Naive thymus-derived CD4-positive, alpha-beta T cell (primary cell): ENCODE results near the gene MARK1. TPM values are rescaled to one million over a fixed set of nuclear protein-coding genes. Genes with fewer than 3 reads are reported as not detected.

Source experiments
- ATAC-seq: fragments of 150-1000 bp; cut with Tn5 transposase; 2 replicates; pipeline ENCODE4 v1.10.0; 2021; ENCODE audit warnings: mild to moderate bottlenecking, moderate library complexity
- CTCF ChIA-PET: fragments of 350-600 bp; sonication (Branson Sonifier 250); formaldehyde crosslinking; loops from one replicate; lab custom pipeline; 2021; ENCODE audit warnings: antibody characterized with exemption; lab: Charles Lee
- POLR2A ChIA-PET: fragments of 350-600 bp; sonication (Branson Sonifier 250); formaldehyde crosslinking; loops from one replicate; lab custom pipeline; 2021; ENCODE audit warnings: antibody characterized with exemption, inconsistent platforms; lab: Charles Lee
- DNase-seq, 9 donors: peaks; one replicate each; pipeline versions ENCODE4 v3.0.0 to v3.0.0-alpha.2; 2020 to 2022; ENCODE audit warnings: mixed read lengths in 1 of 9
- H3K27ac ChIP-seq: one replicate; pipeline ENCODE4 v1.7.0; 2013; ENCODE audit warnings: mild to moderate bottlenecking, low read depth, low read length, moderate library complexity
- H3K27me3 ChIP-seq, 2 donors: one replicate each; pipeline ENCODE4 v1.7.0; 2013; ENCODE audit warnings: low read length in 2 of 2, mild to moderate bottlenecking in 2 of 2, moderate library complexity in 2 of 2; ENCODE audit not compliant: control insufficient read depth in 2 of 2, insufficient read depth in 2 of 2
- H3K36me3 ChIP-seq, 3 experiments: 1 replicate in 2 of 3; 2 replicates in 1 of 3; pipeline ENCODE4 v1.7.0; 2013; ENCODE audit warnings: low read length in 3 of 3, mild to moderate bottlenecking in 3 of 3, moderate library complexity in 1 of 3; ENCODE audit not compliant: insufficient read depth in 3 of 3, control insufficient read depth in 2 of 3
- H3K4me1 ChIP-seq, 2 donors: one replicate each; pipeline ENCODE4 v1.7.0; 2013; ENCODE audit warnings: low read length in 2 of 2, mild to moderate bottlenecking in 2 of 2, moderate library complexity in 1 of 2; ENCODE audit not compliant: control insufficient read depth in 2 of 2, insufficient read depth in 2 of 2
- H3K4me3 ChIP-seq: 2 replicates; pipeline ENCODE4 v1.7.0; 2013; ENCODE audit warnings: mild to moderate bottlenecking, low read length
- H3K9me3 ChIP-seq, 3 experiments: 1 replicate in 2 of 3; 2 replicates in 1 of 3; pipeline ENCODE4 v1.7.0; 2013; ENCODE audit warnings: low read length in 3 of 3; ENCODE audit not compliant: control insufficient read depth in 2 of 3
- H3K27ac Mint-ChIP-seq, 9 donors: one replicate each; pipeline ENCODE4 v1.8.0; 2020 to 2022; ENCODE audit warnings: mixed read lengths in 9 of 9, mild to moderate bottlenecking in 8 of 9, moderate library complexity in 5 of 9, inconsistent platforms in 2 of 9
- H3K27me3 Mint-ChIP-seq, 5 donors: one replicate each; pipeline ENCODE4 v1.8.0; 2021 to 2022; ENCODE audit warnings: mixed read lengths in 5 of 5, mild to moderate bottlenecking in 1 of 5
- H3K36me3 Mint-ChIP-seq, 5 donors: one replicate each; pipeline ENCODE4 v1.8.0; 2020 to 2022; ENCODE audit warnings: mixed read lengths in 5 of 5, mild to moderate bottlenecking in 3 of 5, inconsistent platforms in 1 of 5
- H3K4me1 Mint-ChIP-seq, 7 donors: one replicate each; pipeline ENCODE4 v1.8.0; 2020 to 2022; ENCODE audit warnings: mixed read lengths in 7 of 7, mild to moderate bottlenecking in 3 of 7, inconsistent platforms in 1 of 7
- H3K4me3 Mint-ChIP-seq, 10 donors: one replicate each; pipeline ENCODE4 v1.8.0; 2020 to 2022; ENCODE audit warnings: mild to moderate bottlenecking in 10 of 10, mixed read lengths in 10 of 10, moderate library complexity in 6 of 10, inconsistent platforms in 2 of 10
- H3K9me3 Mint-ChIP-seq, 11 donors: one replicate each; pipeline ENCODE4 v1.8.0; 2020 to 2022; ENCODE audit warnings: mixed read lengths in 11 of 11, mild to moderate bottlenecking in 4 of 11, inconsistent platforms in 1 of 11, moderate library complexity in 1 of 11
- intact Hi-C, 2 donors: fragments of 100-400 bp; cut with micrococcal nuclease; formaldehyde crosslinking; loops; one replicate each; pipeline ENCODE4 v1.15.1; 2023
- polyA plus RNA-seq, 2 donors: library from polyadenylated mRNA; unstranded; fragments of 300-500 nt; fragmentation: Illumina TruSeq; gene quantifications; one replicate each; pipeline ENCODE4 v1.2.3, GENCODE V29; 2021
- total RNA-seq, 6 experiments: library from RNA in 5 of 6; stranded (reverse) in 5 of 6; gene quantifications; 1 replicate in 5 of 6; 2 replicates in 1 of 6; pipeline ENCODE4 v1.2.3 and lab custom pipeline; 2021 to 2026

The MARK1 gene
- total and polyA plus RNA-seq, 7 experiments from 2014 or later: not detected

GRCh38 chr1:220527279-220527907, 543 bp upstream of the MARK1 start:
- Mint-ChIP-seq H3K4me1 (peaks cover 8 to 21% (median 16%) of the 10 kb centered on the region in 7 donors), H3K9me3 (peaks cover 0 to 8% (median 0%) of the 10 kb centered on the region in 11 donors), H3K27me3 (peaks cover 70 to 76% (median 74%) of the 10 kb centered on the region in 5 donors), H3K4me3 (peak overlapping the region; percentile 78 to 89 (median 87)), H3K27ac (no peak overlapping the region), H3K36me3 (peaks cover 0 to 5% (median 3%) of the 10 kb centered on the region in 5 donors)
- ATAC-seq: no peak
- no peaks in the 10 kb centered on the region for H3K36me3 ChIP-seq
- POLR2A ChIA-PET: no interaction called here
- no peaks in the 10 kb centered on the region for H3K9me3 ChIP-seq
- no peak for DNase-seq
- peaks cover 0 to 4% of the 10 kb centered on the region in 2 donors for H3K4me1 ChIP-seq
- H3K27me3 ChIP-seq: peaks cover 15 to 18% of the 10 kb centered on the region in 2 donors
- H3K27ac ChIP-seq: no peak overlapping the region
- intact Hi-C loops: no loop called here
- H3K4me3 ChIP-seq: no peak overlapping the region
- CTCF ChIA-PET: no interaction called here

DNA sequence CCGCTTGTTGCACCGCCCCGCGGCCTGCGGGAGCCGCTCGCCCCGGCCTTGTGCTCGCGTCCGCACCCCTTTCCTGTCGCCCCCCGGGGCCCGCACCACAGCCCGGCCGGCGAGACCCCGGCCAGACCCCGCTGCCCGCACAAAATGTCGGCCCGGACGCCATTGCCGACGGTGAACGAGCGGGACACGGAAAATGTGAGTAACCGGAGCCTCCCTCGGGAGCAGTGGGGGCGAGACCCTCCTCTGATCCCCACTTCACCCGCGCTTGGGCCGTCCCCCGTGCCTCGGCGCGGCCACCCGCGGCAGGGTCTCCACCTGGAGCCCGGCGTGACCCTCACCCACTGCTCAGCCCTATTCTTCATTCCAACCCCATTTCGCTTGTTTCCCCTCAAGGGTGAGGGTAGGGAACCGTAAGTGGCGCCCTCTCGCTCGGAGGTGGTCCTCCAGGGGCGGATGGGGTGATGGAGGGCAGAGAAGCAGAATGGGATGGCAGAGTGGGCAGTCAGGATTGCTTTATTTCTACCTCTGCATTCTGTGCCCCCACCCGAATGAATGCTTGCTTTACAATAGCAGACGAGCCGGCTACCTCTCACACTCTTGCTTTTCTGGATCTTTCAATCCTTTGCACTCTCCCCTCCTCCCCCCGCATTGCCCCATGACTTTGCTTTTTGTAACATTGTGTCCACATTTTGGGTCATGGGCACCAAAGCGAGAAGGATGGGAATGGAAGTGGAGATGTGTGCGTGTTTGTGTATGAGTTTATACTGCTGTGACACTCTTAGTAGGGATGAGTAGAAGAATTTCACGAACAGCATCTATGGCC, 954 bp downstream of the MARK1 start:
- CTCF ChIA-PET: no interaction called here
- no peak for ATAC-seq
- H3K9me3 Mint-ChIP-seq: peaks cover 0 to 16% (median 5%) of the 10 kb centered on the region in 11 donors
- no peaks in the 10 kb centered on the region for H3K36me3 ChIP-seq
- H3K27me3 ChIP-seq: peaks cover 15 to 18% of the 10 kb centered on the region in 2 donors
- no peaks in the 10 kb centered on the region for H3K9me3 ChIP-seq
- H3K27ac ChIP-seq: no peak overlapping the region
- DNase-seq: peak in 1 of 9 donors; percentile 21
- peak overlapping the region; percentile 52 to 80 (median 68) for H3K4me3 Mint-ChIP-seq
- intact Hi-C loops: no loop called here
- H3K27me3 Mint-ChIP-seq: peaks cover 66 to 70% (median 68%) of the 10 kb centered on the region in 5 donors
- POLR2A ChIA-PET: no interaction called here
- H3K27ac Mint-ChIP-seq: no peak overlapping the region
- peaks cover 8 to 21% (median 16%) of the 10 kb centered on the region in 7 donors for H3K4me1 Mint-ChIP-seq
- H3K4me1 ChIP-seq: peaks cover 0 to 4% of the 10 kb centered on the region in 2 donors
- H3K4me3 ChIP-seq: peak overlapping the region; percentile 29
- H3K36me3 Mint-ChIP-seq: peaks cover 0 to 5% (median 3%) of the 10 kb centered on the region in 5 donors

- peaks cover 0 to 5% (median 3%) of the 10 kb centered on the region in 5 donors for H3K36me3 Mint-ChIP-seq
- H3K9me3 Mint-ChIP-seq: peaks cover 0 to 21% (median 7%) of the 10 kb centered on the region in 11 donors
- peaks cover 8 to 21% (median 16%) of the 10 kb centered on the region in 7 donors for H3K4me1 Mint-ChIP-seq
- Histone ChIP-seq H3K27ac (no peak overlapping the region), H3K27me3 (peaks cover 15 to 18% of the 10 kb centered on the region in 2 donors), H3K36me3 (no peaks in the 10 kb centered on the region), H3K4me3 (no peak overlapping the region), H3K9me3 (no peaks in the 10 kb centered on the region), H3K4me1 (peaks cover 0 to 4% of the 10 kb centered on the region in 2 donors)
- POLR2A ChIA-PET: no interaction called here
- ATAC-seq (no peak), DNase-seq (no peak)
- CTCF ChIA-PET: no interaction called here
- H3K27me3 Mint-ChIP-seq: peaks cover 64 to 68% (median 64%) of the 10 kb centered on the region in 5 donors
- no peak overlapping the region for H3K27ac Mint-ChIP-seq
- H3K4me3 Mint-ChIP-seq: peak overlapping the region in 8 of 10 donors; percentile 54 to 80 (median 70)
- intact Hi-C loops: no loop called here
These were observed 1.6 kb downstream of the MARK1 start for GRCh38 chr1:220529521-220530020.

DNA sequence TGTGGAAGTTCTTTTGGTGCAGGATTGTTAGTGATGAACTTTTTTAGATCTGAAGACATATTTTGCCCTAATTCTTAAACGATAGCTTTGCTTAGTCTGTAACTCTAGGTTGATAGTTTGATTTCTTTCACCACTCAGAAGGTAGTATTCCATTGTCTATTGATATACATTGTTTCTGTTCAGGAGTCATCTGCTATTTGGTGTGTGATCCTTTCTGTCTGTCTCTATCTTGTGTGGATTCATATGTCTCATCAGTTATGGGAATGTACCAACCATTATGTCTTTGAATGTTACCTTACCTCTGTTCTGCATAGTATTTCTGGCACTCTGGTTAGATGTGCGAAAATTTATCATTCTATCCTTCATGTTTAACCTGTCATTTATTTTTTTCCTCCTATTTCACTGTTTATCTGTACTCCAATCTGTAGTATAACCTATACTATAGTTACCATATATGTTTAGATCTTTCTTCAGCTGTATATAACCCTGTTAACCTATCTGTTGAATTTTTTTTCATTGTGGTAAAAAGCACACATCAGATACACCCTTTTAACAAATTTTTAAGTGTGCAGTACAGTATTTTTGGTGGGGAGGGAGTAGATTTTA, 5.7 kb downstream of the MARK1 start:
- Histone ChIP-seq H3K27me3 (peaks cover 0 to 13% of the 10 kb centered on the region in 2 donors), H3K4me1 (no peaks in the 10 kb centered on the region), H3K4me3 (no peak overlapping the region), H3K9me3 (no peaks in the 10 kb centered on the region), H3K36me3 (no peaks in the 10 kb centered on the region), H3K27ac (no peak overlapping the region)
- DNase-seq (no peak), ATAC-seq (no peak)
- Mint-ChIP-seq H3K9me3 (peaks cover 0 to 27% (median 15%) of the 10 kb centered on the region in 11 donors), H3K4me3 (no peak overlapping the region), H3K4me1 (peaks cover 0 to 9% (median 4%) of the 10 kb centered on the region in 7 donors), H3K36me3 (peaks cover 0 to 4% (median 0%) of the 10 kb centered on the region in 5 donors), H3K27ac (no peak overlapping the region), H3K27me3 (peaks cover 33 to 46% (median 44%) of the 10 kb centered on the region in 5 donors)
- intact Hi-C loops: no loop called here
- CTCF ChIA-PET: no interaction called here
- POLR2A ChIA-PET: no interaction called here

GRCh38 chr1:220544901-220545303, 17.0 kb downstream of the MARK1 start:
- Histone ChIP-seq H3K27me3 (no peaks in the 10 kb centered on the region), H3K4me3 (no peak overlapping the region), H3K27ac (no peak overlapping the region), H3K4me1 (no peaks in the 10 kb centered on the region), H3K9me3 (no peaks in the 10 kb centered on the region), H3K36me3 (no peaks in the 10 kb centered on the region)
- intact Hi-C loops: no loop called here
- ATAC-seq (no peak), DNase-seq (no peak)
- Mint-ChIP-seq H3K9me3 (peaks cover 0 to 7% (median 2%) of the 10 kb centered on the region in 11 donors), H3K27me3 (peaks cover 0 to 50% (median 32%) of the 10 kb centered on the region in 5 donors), H3K4me3 (no peak overlapping the region), H3K4me1 (no peaks in the 10 kb centered on the region), H3K36me3 (peaks cover 0 to 4% (median 0%) of the 10 kb centered on the region in 5 donors), H3K27ac (peak overlapping the region in 1 of 9 donors; percentile 68)
- CTCF ChIA-PET: no interaction called here
- POLR2A ChIA-PET: no interaction called here

GRCh38 chr1:220550811-220551399, 23.0 kb downstream of the MARK1 start:
- CTCF ChIA-PET: no interaction called here
- Mint-ChIP-seq H3K27ac (no peak overlapping the region), H3K36me3 (no peaks in the 10 kb centered on the region)

More at GRCh38 chr1:220550811-220551399, 23.0 kb downstream of the MARK1 start:
- no peaks in the 10 kb centered on the region for H3K27me3 ChIP-seq
- peaks cover 0 to 24% (median 14%) of the 10 kb centered on the region in 5 donors for H3K27me3 Mint-ChIP-seq
- intact Hi-C loops: no loop called here
- H3K4me3 ChIP-seq: no peak overlapping the region
- no peaks in the 10 kb centered on the region for H3K9me3 Mint-ChIP-seq
- no peaks in the 10 kb centered on the region for H3K4me1 Mint-ChIP-seq
- POLR2A ChIA-PET: no interaction called here
- ATAC-seq (no peak), DNase-seq (no peak)
- no peak overlapping the region for H3K4me3 Mint-ChIP-seq
- no peaks in the 10 kb centered on the region for H3K36me3 ChIP-seq
- no peaks in the 10 kb centered on the region for H3K9me3 ChIP-seq
- no peaks in the 10 kb centered on the region for H3K4me1 ChIP-seq
- no peak overlapping the region for H3K27ac ChIP-seq
